ENCODE data around the gene TPD52L2. TPM values are rescaled to one million over a fixed set of nuclear protein-coding genes. Genes with fewer than 3 reads are reported as not detected.
A peak's percentile ranks its signal among the peaks of the same experiment; 100 is the strongest.

TPD52L2 gene
- total RNA-seq, 1 donor from 2014 or later, result 76.9 TPM

GRCh38 chr20:63831993-63832686 is 32.9 kb upstream of the TPD52L2 start:
- TF ChIP-seq CTCF (IDR thresholded peaks at IDR 0.05), result peak; percentile 8
- Histone ChIP-seq H3K4me3 (peak overlapping the region; percentile 61), H3K27me3 (ENCODE audit: low read depth) (peaks cover 4% of the 10 kb centered on the region), H3K4me1 (peaks cover 45% of the 10 kb centered on the region), H3K27ac (peak overlapping the region; percentile 77), H3K36me3 (no peaks in the 10 kb centered on the region), H3K9me3 (no peaks in the 10 kb centered on the region)
- intact Hi-C loops (cut with DNase I), result no loop called here
- DNase-seq (no peak), ATAC-seq (peak; percentile 49 to 62)

GRCh38 chr20:63833776-63834490 is 31.1 kb upstream of the TPD52L2 start:
- DNase-seq (no peak), ATAC-seq (no peak)
- intact Hi-C loops (cut with DNase I), result no loop called here
- Histone ChIP-seq H3K4me3 (no peak overlapping the region), H3K36me3 (no peaks in the 10 kb centered on the region), H3K4me1 (peaks cover 40% of the 10 kb centered on the region), H3K27me3 (ENCODE audit: low read depth) (no peaks in the 10 kb centered on the region), H3K9me3 (no peaks in the 10 kb centered on the region), H3K27ac (peak overlapping the region; percentile 27)
- TF ChIP-seq CTCF (IDR thresholded peaks at IDR 0.05), result no peak

GRCh38 chr20:63834491-63834880 is 30.6 kb upstream of the TPD52L2 start:
- DNase-seq (no peak), ATAC-seq (no peak)
- Histone ChIP-seq H3K36me3 (no peaks in the 10 kb centered on the region), H3K9me3 (no peaks in the 10 kb centered on the region), H3K4me3 (no peak overlapping the region), H3K27me3 (ENCODE audit: low read depth) (no peaks in the 10 kb centered on the region), H3K27ac (peak overlapping the region; percentile 27), H3K4me1 (peaks cover 35% of the 10 kb centered on the region)
- intact Hi-C loops (cut with DNase I), result no loop called here
- TF ChIP-seq CTCF (IDR thresholded peaks at IDR 0.05), result no peak

GRCh38 chr20:63835021-63835858 is 29.8 kb upstream of the TPD52L2 start:
- H3K4me1 ChIP-seq, result peaks cover 31% of the 10 kb centered on the region
- peak overlapping the region; percentile 46 for H3K27ac ChIP-seq
- H3K27me3 ChIP-seq (ENCODE audit: low read depth), result no peaks in the 10 kb centered on the region
- no peak for TF ChIP-seq CTCF (IDR thresholded peaks at IDR 0.05)
- ATAC-seq, result peak; percentile 84 to 86
- peak; percentile 87 for DNase-seq
- H3K36me3 ChIP-seq, result no peaks in the 10 kb centered on the region
- intact Hi-C loops (cut with DNase I), result no loop called here
- H3K9me3 ChIP-seq, result no peaks in the 10 kb centered on the region
- no peak overlapping the region for H3K4me3 ChIP-seq

- ATAC-seq, result no peak
- H3K36me3 ChIP-seq, result no peaks in the 10 kb centered on the region
- no peaks in the 10 kb centered on the region for H3K9me3 ChIP-seq
- H3K27ac ChIP-seq, result no peak overlapping the region
- H3K27me3 ChIP-seq (ENCODE audit: low read depth), result no peaks in the 10 kb centered on the region
- no peak for TF ChIP-seq CTCF (IDR thresholded peaks at IDR 0.05)
- H3K4me3 ChIP-seq, result no peak overlapping the region
- peaks cover 30% of the 10 kb centered on the region for H3K4me1 ChIP-seq
- intact Hi-C loops (cut with DNase I), result no loop called here
- DNase-seq, result no peak
Measured at GRCh38 chr20:63836458-63837344, 28.4 kb upstream of the TPD52L2 start.
